Neural crest cell (in vitro differentiated cells): ENCODE measurements around the gene PARVB. TPM values are rescaled to one million over a fixed set of nuclear protein-coding genes. Genes with fewer than 3 reads are reported as not detected.

Source experiments
- DNase-seq: peaks from one replicate; pipeline ENCODE4 v3.0.0; 2021; ENCODE audit warnings: low read depth, mixed read lengths, low spot score
- H3K27ac Mint-ChIP-seq: one replicate; pipeline ENCODE4 v1.8.0; 2021; ENCODE audit warnings: mild to moderate bottlenecking, mixed read lengths; ENCODE audit not compliant: unreplicated experiment
- H3K27me3 Mint-ChIP-seq: 2 replicates; pipeline ENCODE4 v1.8.0; 2021; ENCODE audit warnings: low read depth, mild to moderate bottlenecking, mixed read lengths
- H3K36me3 Mint-ChIP-seq: 2 replicates; pipeline ENCODE4 v1.8.0; 2021; ENCODE audit warnings: low read depth, mild to moderate bottlenecking, mixed read lengths
- H3K4me1 Mint-ChIP-seq: 2 replicates; pipeline ENCODE4 v1.8.0; 2021; ENCODE audit warnings: mixed read lengths
- H3K4me3 Mint-ChIP-seq: one replicate; pipeline ENCODE4 v1.8.0; 2021; ENCODE audit warnings: mild to moderate bottlenecking, mixed read lengths
- H3K9me3 Mint-ChIP-seq: 2 replicates; pipeline ENCODE4 v1.8.0; 2021; ENCODE audit warnings: mixed read lengths
- CTCF ChIP-seq: fragments of 200-600 bp; sonication (generic); conservative IDR thresholded peaks from 2 replicates; pipeline ENCODE4 v1.5.0; 2021; ENCODE audit warnings: antibody characterized with exemption, mild to moderate bottlenecking
- total RNA-seq: library from RNA; stranded (reverse); gene quantifications from 2 replicates; pipeline ENCODE4 v1.2.1, GENCODE V29; 2021

Gene PARVB
- total RNA-seq, 1 donor from 2014 or later, result 21.8 TPM

- Mint-ChIP-seq H3K36me3 (no peaks in the 10 kb centered on the region), H3K27ac (no peak overlapping the region), H3K27me3 (no peaks in the 10 kb centered on the region), H3K4me3 (no peak overlapping the region), H3K4me1 (no peaks in the 10 kb centered on the region), H3K9me3 (no peaks in the 10 kb centered on the region)
- no peak for DNase-seq
- TF ChIP-seq CTCF, result no peak
These were observed 141.3 kb downstream of the PARVB start for GRCh38 chr22:44165286-44165874.

- no peak for DNase-seq
- H3K27me3 Mint-ChIP-seq, result no peaks in the 10 kb centered on the region
- peaks cover 5% of the 10 kb centered on the region for H3K4me1 Mint-ChIP-seq
- no peaks in the 10 kb centered on the region for H3K9me3 Mint-ChIP-seq
- no peak for TF ChIP-seq CTCF
- H3K36me3 Mint-ChIP-seq, result no peaks in the 10 kb centered on the region
- no peak overlapping the region for H3K27ac Mint-ChIP-seq
- H3K4me3 Mint-ChIP-seq, result no peak overlapping the region
These were observed 142.6 kb downstream of the PARVB start for GRCh38 chr22:44166498-44167276.

GRCh38 chr22:44167501-44167900, 143.4 kb downstream of the PARVB start:
- H3K4me3 Mint-ChIP-seq, result no peak overlapping the region
- DNase-seq, result no peak
- H3K4me1 Mint-ChIP-seq, result peaks cover 13% of the 10 kb centered on the region
- TF ChIP-seq CTCF, result no peak
- no peaks in the 10 kb centered on the region for H3K9me3 Mint-ChIP-seq
- H3K27ac Mint-ChIP-seq, result no peak overlapping the region
- H3K27me3 Mint-ChIP-seq, result no peaks in the 10 kb centered on the region
- no peaks in the 10 kb centered on the region for H3K36me3 Mint-ChIP-seq

DNA sequence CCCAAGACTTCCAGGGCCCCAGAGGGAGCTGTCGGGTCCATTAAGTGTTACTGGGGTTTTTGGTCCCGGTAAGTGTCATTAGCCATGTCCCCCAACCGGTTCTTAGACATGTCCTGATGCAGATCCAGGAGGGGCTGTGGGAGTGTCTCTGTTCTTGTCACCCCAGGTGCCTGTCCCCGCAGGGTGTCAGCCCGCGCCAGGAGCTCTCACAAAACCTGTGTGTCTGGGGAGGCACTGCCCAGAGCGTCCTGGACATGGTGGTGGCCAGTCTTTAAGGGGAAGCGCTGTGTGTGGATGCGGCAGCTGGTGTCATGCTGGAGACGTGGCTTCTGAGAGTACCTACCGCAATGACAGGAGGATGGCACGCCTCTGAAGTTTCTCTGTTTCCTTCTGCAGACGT, 144.1 kb downstream of the PARVB start:
- no peak for DNase-seq
- no peak overlapping the region for H3K27ac Mint-ChIP-seq
- H3K27me3 Mint-ChIP-seq, result no peaks in the 10 kb centered on the region
- peaks cover 17% of the 10 kb centered on the region for H3K4me1 Mint-ChIP-seq
- no peak overlapping the region for H3K4me3 Mint-ChIP-seq
- TF ChIP-seq CTCF, result no peak
- no peaks in the 10 kb centered on the region for H3K9me3 Mint-ChIP-seq
- H3K36me3 Mint-ChIP-seq, result no peaks in the 10 kb centered on the region

DNA sequence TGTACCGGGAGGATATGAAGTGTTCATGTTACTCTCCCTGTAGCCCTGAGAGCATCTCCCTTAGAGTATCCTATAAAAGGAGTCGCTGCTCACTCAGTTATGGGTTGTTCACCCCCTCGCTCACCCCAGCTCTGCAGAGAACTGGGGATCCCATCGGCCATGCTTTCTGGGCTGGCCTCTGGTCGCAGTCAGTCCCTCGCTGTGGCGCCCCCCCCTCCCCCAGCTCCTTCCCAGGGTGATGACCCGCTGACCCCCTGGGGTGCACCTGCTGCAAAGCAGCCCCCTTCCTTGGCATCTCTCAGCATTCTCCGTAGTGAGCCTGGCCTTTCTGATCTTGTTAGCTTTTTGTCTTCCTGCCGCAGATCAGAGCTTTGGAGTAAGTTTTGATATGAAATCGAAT, 146.4 kb downstream of the PARVB start:
- H3K4me3 Mint-ChIP-seq, result no peak overlapping the region
- peaks cover 17% of the 10 kb centered on the region for H3K4me1 Mint-ChIP-seq
- no peaks in the 10 kb centered on the region for H3K27me3 Mint-ChIP-seq
- no peak for DNase-seq
- H3K9me3 Mint-ChIP-seq, result no peaks in the 10 kb centered on the region
- no peak for TF ChIP-seq CTCF
- no peaks in the 10 kb centered on the region for H3K36me3 Mint-ChIP-seq
- no peak overlapping the region for H3K27ac Mint-ChIP-seq
